GM18505 (cell line): ENCODE measurements around the gene ENTPD5.
"Not testable (repeated sequence)": the region's sequence is repeated elsewhere in the genome, so short reads cannot be mapped to it uniquely, and the experiment has no call there.

ENCODE experiments used
- ATAC-seq: cut with Tn5 transposase; IDR thresholded peaks from one replicate; pipeline ENCODE4 v1.9.1; 2021; ENCODE audit not compliant: unreplicated experiment
- POLR2A ChIP-seq: IDR thresholded peaks from 4 replicates; pipeline ENCODE4 v1.6.1; 2011; ENCODE audit warnings: borderline replicate concordance; ENCODE audit not compliant: insufficient read depth, insufficient read length; ENCODE audit errors: extremely low read depth

Gene ENTPD5

GRCh38 chr14:74019408-74020137, 485 bp upstream of the ENTPD5 start:
- no peak for TF ChIP-seq POLR2A
- ATAC-seq, result no peak

GRCh38 chr14:74018174-74018585, 908 bp downstream of the ENTPD5 start:
- peak; percentile 12 for ATAC-seq
- no peak for TF ChIP-seq POLR2A

- ATAC-seq, result no peak
- TF ChIP-seq POLR2A, result no peak
Observed at GRCh38 chr14:74015963-74016362, 3.1 kb downstream of the ENTPD5 start.

- TF ChIP-seq POLR2A, result no peak
- ATAC-seq, result no peak
Observed at GRCh38 chr14:74015176-74015575, 3.9 kb downstream of the ENTPD5 start.

- ATAC-seq, result no peak
- TF ChIP-seq POLR2A, result no peak
Observed at GRCh38 chr14:74014299-74014698, 4.8 kb downstream of the ENTPD5 start.

- TF ChIP-seq POLR2A, result no peak
- ATAC-seq, result no peak
Observed at GRCh38 chr14:74008843-74009499, 10.1 kb downstream of the ENTPD5 start.

GRCh38 chr14:74005664-74006063, 13.4 kb downstream of the ENTPD5 start:
- not testable (repeated sequence) for ATAC-seq

- TF ChIP-seq POLR2A, result no peak
Observed at GRCh38 chr14:73998726-73999125, 20.4 kb downstream of the ENTPD5 start.

GRCh38 chr14:73997944-73998447, 21.1 kb downstream of the ENTPD5 start:
- ATAC-seq, result no peak
- TF ChIP-seq POLR2A, result no peak

More at GRCh38 chr14:73998726-73999125, 20.4 kb downstream of the ENTPD5 start:
- no peak for ATAC-seq

GRCh38 chr14:73997108-73997943, 21.8 kb downstream of the ENTPD5 start:
- TF ChIP-seq POLR2A, result no peak
- no peak for ATAC-seq

GRCh38 chr14:73996731-73997107, 22.4 kb downstream of the ENTPD5 start:
- TF ChIP-seq POLR2A, result no peak
- no peak for ATAC-seq

GRCh38 chr14:73995977-73996378, 23.1 kb downstream of the ENTPD5 start:
- no peak for ATAC-seq

GRCh38 chr14:73994926-73995325, 24.2 kb downstream of the ENTPD5 start:
- ATAC-seq, result not testable (repeated sequence)

More at GRCh38 chr14:73995977-73996378, 23.1 kb downstream of the ENTPD5 start:
- no peak for TF ChIP-seq POLR2A
